ENCODE data around the gene RAD51AP1. TPM values are rescaled to one million over a fixed set of nuclear protein-coding genes. Genes with fewer than 3 reads are reported as not detected.
"Not testable (repeated sequence)": the region's sequence is repeated elsewhere in the genome, so short reads cannot be mapped to it uniquely, and the experiment has no call there.

Gene RAD51AP1
- total RNA-seq, result 10 to 100 TPM; 48.2 to 52.3 TPM

- Mint-ChIP-seq H3K36me3 (ENCODE audit: low read depth) (peaks cover 11% of the 10 kb centered on the region), H3K27me3 (no peaks in the 10 kb centered on the region), H3K9me3 (no peaks in the 10 kb centered on the region), H3K27ac (peak within 1 kb of the TSS; percentile 97), H3K4me1 (peaks cover 44% of the 10 kb centered on the region), H3K4me3 (peak within 1 kb of the TSS; percentile 99)
- DNase-seq, result peak; percentile 97
- ChIA-PET CTCF (no interaction called here), POLR2A (no interaction called here)
Observed at GRCh38 chr12:4538207-4539160, at the start of gene RAD51AP1. Gene RAD51AP1, plus strand, starts transcription at chr12:4538890. Its CDS starts 50 bp downstream, at chr12:4538940.

DNA sequence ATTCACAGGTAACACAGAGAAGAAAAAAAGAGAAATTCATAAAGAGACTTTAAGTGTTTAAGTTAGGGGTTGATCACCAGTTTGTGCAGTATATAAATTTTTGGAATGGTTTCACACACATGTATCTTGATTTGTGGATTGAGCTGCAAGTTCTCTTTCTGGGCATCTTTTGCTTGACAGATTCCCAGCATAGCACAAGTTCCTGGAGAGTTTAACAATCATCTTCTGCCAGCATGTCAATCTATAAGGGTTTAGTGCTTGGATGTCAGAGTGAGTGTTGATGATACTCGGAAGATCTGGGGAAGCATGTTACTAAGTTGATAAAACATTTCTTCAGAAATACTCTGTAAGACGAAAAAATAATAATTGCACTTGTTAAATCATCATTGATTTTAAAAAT lies 49.1 kb upstream of the RAD51AP1 start:
- peaks cover 2% of the 10 kb centered on the region for H3K4me1 Mint-ChIP-seq
- DNase-seq, result no peak
- H3K36me3 Mint-ChIP-seq (ENCODE audit: low read depth), result peaks cover 24% of the 10 kb centered on the region
- no peak overlapping the region for H3K4me3 Mint-ChIP-seq
- no peaks in the 10 kb centered on the region for H3K9me3 Mint-ChIP-seq
- H3K27ac Mint-ChIP-seq, result no peak overlapping the region
- ChIA-PET CTCF (no interaction called here), POLR2A (no interaction called here)
- H3K27me3 Mint-ChIP-seq, result no peaks in the 10 kb centered on the region

DNA sequence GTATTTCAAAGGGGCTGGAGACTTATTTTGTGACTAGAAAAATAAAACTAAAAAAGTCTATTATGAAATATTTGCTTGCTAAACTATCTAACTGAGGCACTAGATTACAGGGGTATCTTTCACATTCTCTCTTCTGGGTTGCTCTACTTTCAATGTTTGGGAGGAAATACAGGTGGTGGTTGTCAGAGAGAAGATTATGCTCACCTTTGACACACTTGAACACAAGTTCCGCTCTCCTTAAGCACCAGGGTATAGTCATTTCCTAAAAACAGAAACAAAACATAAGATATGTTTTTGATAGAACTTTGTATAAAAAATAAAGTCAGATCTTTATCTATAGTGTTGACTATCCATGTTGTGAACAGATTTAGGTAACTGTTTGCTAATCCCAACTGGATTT lies 47.7 kb upstream of the RAD51AP1 start:
- H3K9me3 Mint-ChIP-seq, result no peaks in the 10 kb centered on the region
- peaks cover 2% of the 10 kb centered on the region for H3K4me1 Mint-ChIP-seq
- no peak overlapping the region for H3K27ac Mint-ChIP-seq
- no peak for DNase-seq
- H3K4me3 Mint-ChIP-seq, result no peak overlapping the region
- peaks cover 24% of the 10 kb centered on the region for H3K36me3 Mint-ChIP-seq (ENCODE audit: low read depth)
- ChIA-PET POLR2A (no interaction called here), CTCF (no interaction called here)
- no peaks in the 10 kb centered on the region for H3K27me3 Mint-ChIP-seq

DNA sequence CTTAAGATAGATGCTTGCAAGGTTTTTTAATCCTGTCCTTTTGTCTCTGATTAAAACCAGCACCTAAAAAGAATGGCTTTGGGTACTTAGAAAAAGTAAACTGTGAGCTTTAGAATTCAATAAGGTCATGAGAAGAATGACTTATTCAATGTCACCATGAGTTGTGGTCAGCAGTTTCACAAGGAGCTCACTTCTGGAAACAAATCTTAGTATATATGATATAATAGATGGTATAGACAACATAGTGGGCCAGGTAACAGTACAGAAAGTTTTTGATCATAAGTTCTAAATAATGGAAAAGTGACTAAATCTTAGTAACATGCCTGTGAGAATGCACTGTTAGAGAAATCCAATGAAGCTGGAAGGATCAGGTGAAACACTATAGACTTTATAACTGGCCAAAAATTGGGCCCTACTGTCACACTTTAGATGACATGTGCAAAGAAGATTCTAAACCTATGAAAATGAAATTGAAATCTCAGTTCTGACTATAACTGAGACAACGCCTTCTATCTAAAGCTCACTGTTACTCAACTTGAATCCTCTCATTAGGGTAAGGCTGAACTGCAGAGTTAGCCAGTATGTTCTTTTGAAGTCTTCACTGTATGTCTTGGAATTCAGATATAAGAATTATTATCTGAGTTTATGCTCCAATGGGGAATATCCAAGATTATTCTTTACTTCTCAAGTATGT lies 42.4 kb upstream of the RAD51AP1 start:
- CTCF ChIA-PET, result interaction anchor here (0.8 to 1.3 kb wide), 6 partner anchors 11 to 613 kb away, joined by 3 to 4 read pairs (median 3); no protein-coding TSS in a partner anchor
- DNase-seq, result no peak
- no peaks in the 10 kb centered on the region for H3K27me3 Mint-ChIP-seq
- H3K27ac Mint-ChIP-seq, result no peak overlapping the region
- no peak overlapping the region for H3K4me3 Mint-ChIP-seq
- H3K36me3 Mint-ChIP-seq (ENCODE audit: low read depth), result peaks cover 49% of the 10 kb centered on the region
- POLR2A ChIA-PET, result no interaction called here
- peaks cover 17% of the 10 kb centered on the region for H3K4me1 Mint-ChIP-seq
- H3K9me3 Mint-ChIP-seq, result no peaks in the 10 kb centered on the region

DNA sequence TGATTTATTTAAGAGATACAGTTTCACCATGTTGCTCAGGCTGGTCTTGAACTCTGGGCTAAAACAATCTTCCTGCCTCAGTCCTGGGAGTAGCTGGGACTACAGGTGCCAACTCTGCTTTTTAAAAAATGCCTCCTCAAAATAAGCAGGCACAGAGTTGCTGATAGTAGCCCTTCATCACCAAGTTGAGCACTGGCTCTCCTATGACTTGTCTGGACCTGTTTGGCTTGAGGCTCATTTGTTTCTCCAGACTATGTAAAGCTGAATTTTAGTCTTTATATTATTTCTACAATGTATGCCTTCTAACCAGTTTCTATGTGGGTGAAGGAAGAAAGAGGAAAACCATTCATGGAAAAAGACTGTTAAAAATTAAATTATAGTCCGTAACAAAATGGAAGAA lies 39.5 kb upstream of the RAD51AP1 start:
- H3K4me1 Mint-ChIP-seq, result peaks cover 18% of the 10 kb centered on the region
- CTCF ChIA-PET, result interaction anchor here (1.0 kb wide), 1 partner anchor 32 kb away, joined by 3 read pairs; no protein-coding TSS in a partner anchor
- H3K36me3 Mint-ChIP-seq (ENCODE audit: low read depth), result peaks cover 66% of the 10 kb centered on the region
- no peaks in the 10 kb centered on the region for H3K9me3 Mint-ChIP-seq
- DNase-seq, result no peak
- POLR2A ChIA-PET, result no interaction called here
- H3K27ac Mint-ChIP-seq, result no peak overlapping the region
- no peaks in the 10 kb centered on the region for H3K27me3 Mint-ChIP-seq
- H3K4me3 Mint-ChIP-seq, result no peak overlapping the region

DNA sequence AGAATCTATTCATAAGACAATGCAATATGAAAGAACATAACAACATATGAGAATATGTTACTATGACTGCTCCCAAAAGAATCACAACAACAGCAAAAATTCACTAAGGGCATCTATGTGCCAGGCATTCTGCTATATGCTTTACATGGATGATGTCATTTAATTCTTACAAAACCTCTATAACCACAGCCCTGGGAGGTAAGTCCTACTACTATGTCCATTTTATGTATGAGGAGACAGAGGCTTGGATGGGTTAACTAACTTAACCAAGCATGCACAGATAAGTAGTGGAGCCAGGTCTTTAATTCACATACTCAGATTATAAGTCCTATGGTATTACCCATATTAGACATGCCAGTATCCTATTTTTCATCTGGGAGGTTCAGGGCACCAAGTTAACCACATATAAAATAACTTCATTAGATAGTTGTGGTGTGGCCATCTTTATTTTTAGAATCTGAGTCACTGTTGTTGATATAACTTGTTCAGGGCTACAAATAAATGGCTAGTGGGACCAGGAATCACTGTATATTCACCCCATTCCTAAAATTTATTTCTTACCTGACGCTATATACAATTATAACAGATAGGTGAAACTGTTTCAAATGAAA lies 33.2 kb upstream of the RAD51AP1 start:
- Mint-ChIP-seq H3K27ac (no peak overlapping the region), H3K27me3 (no peaks in the 10 kb centered on the region), H3K4me3 (no peak overlapping the region), H3K9me3 (no peaks in the 10 kb centered on the region), H3K4me1 (peaks cover 32% of the 10 kb centered on the region), H3K36me3 (ENCODE audit: low read depth) (peaks cover 41% of the 10 kb centered on the region)
- no peak for DNase-seq
- POLR2A ChIA-PET, result no interaction called here
- CTCF ChIA-PET, result no interaction called here

DNA sequence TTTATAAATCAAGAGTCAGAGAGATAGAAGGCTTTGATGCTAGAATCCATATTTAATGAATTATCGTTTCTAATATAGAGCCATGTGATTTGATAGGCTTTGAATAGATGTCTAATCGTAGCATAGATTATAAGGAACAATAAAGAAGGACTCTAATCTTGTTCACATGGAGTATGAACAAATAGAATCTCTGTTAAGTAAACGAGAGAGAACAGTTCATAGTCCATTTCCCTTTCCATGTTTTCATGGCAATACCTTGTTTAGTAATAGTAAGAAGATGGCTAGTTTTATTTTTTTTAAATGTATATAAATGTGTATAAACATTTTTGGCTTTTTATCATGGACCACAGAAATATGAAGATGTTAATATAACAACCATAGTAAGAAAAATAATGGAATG lies 32.3 kb upstream of the RAD51AP1 start:
- H3K27me3 Mint-ChIP-seq, result no peaks in the 10 kb centered on the region
- peaks cover 32% of the 10 kb centered on the region for H3K4me1 Mint-ChIP-seq
- no peak for DNase-seq
- peak overlapping the region; percentile 62 for H3K4me3 Mint-ChIP-seq
- H3K9me3 Mint-ChIP-seq, result no peaks in the 10 kb centered on the region
- peaks cover 36% of the 10 kb centered on the region for H3K36me3 Mint-ChIP-seq (ENCODE audit: low read depth)
- ChIA-PET CTCF (no interaction called here), POLR2A (no interaction called here)
- H3K27ac Mint-ChIP-seq, result peak overlapping the region; percentile 88

GRCh38 chr12:4506870-4507269 lies 31.8 kb upstream of the RAD51AP1 start:
- peak; percentile 62 for DNase-seq
- CTCF ChIA-PET, result no interaction called here

DNA sequence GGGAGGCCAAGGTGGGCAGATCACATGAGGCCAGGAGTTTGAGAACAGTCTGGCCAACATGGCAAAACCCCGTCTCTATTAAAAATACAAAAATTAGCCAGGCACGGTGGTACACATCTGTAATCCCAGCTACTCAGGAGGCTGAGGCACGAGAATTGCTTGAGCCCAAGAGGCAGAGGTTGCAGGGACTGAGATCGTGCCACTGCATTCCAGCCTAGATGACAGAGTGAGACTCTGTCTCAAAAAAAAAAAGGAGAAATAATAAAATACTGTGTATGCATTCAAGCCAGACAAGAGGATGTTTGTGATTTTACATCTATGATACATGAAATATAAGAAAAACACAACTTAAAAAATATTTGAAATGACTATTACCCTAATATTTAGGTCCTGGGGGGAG lies 30.2 kb upstream of the RAD51AP1 start:
- H3K36me3 Mint-ChIP-seq (ENCODE audit: low read depth), result peaks cover 23% of the 10 kb centered on the region
- H3K4me1 Mint-ChIP-seq, result peaks cover 32% of the 10 kb centered on the region
- H3K27me3 Mint-ChIP-seq, DNase-seq, POLR2A ChIA-PET, H3K9me3 Mint-ChIP-seq: not testable (repeated sequence)
- peak overlapping the region; percentile 62 for H3K4me3 Mint-ChIP-seq
- CTCF ChIA-PET, result interaction anchor here (1.2 kb wide), 1 partner anchor 99 kb away, joined by 5 read pairs; no protein-coding TSS in a partner anchor
- H3K27ac Mint-ChIP-seq, result peak overlapping the region; percentile 88

More at GRCh38 chr12:4506870-4507269, 31.8 kb upstream of the RAD51AP1 start:
- Mint-ChIP-seq H3K27me3 (no peaks in the 10 kb centered on the region), H3K27ac (peak overlapping the region; percentile 88), H3K4me1 (peaks cover 32% of the 10 kb centered on the region), H3K4me3 (peak overlapping the region; percentile 62), H3K9me3 (no peaks in the 10 kb centered on the region), H3K36me3 (ENCODE audit: low read depth) (peaks cover 34% of the 10 kb centered on the region)
- POLR2A ChIA-PET, result no interaction called here

DNA sequence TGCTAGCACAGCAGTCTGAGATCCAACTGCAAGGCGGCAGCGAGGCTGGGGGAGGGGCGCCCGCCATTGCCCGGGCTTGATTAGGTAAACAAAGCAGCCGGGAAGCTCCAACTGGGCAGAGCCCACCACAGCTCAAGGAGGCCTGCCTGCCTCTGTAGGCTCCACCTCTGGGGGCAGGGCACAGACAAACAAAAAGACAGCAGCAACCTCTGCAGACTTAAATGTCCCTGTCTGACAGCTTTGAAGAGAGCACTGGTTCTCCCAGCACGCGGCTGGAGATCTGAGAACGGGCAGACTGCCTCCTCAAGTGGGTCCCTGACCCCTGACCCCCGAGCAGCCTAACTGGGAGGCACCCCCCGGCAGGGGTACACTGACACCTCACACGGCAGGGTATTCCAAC lies 29.4 kb upstream of the RAD51AP1 start:
- POLR2A ChIA-PET, H3K4me3 Mint-ChIP-seq, H3K27me3 Mint-ChIP-seq, DNase-seq, H3K9me3 Mint-ChIP-seq, H3K27ac Mint-ChIP-seq: not testable (repeated sequence)
- peaks cover 16% of the 10 kb centered on the region for H3K36me3 Mint-ChIP-seq (ENCODE audit: low read depth)
- H3K4me1 Mint-ChIP-seq, result peaks cover 30% of the 10 kb centered on the region
- CTCF ChIA-PET, result interaction anchor here (1.2 kb wide), 1 partner anchor 99 kb away, joined by 5 read pairs; no protein-coding TSS in a partner anchor

- CTCF ChIA-PET, result no interaction called here
- no peaks in the 10 kb centered on the region for H3K9me3 Mint-ChIP-seq
- H3K4me1 Mint-ChIP-seq, result no peaks in the 10 kb centered on the region
- no peaks in the 10 kb centered on the region for H3K27me3 Mint-ChIP-seq
- no peak overlapping the region for H3K4me3 Mint-ChIP-seq
- no peak overlapping the region for H3K27ac Mint-ChIP-seq
- POLR2A ChIA-PET, result no interaction called here
- peaks cover 40% of the 10 kb centered on the region for H3K36me3 Mint-ChIP-seq (ENCODE audit: low read depth)
- DNase-seq, result no peak
Observed at GRCh38 chr12:4518106-4518728, 20.5 kb upstream of the RAD51AP1 start.

DNA sequence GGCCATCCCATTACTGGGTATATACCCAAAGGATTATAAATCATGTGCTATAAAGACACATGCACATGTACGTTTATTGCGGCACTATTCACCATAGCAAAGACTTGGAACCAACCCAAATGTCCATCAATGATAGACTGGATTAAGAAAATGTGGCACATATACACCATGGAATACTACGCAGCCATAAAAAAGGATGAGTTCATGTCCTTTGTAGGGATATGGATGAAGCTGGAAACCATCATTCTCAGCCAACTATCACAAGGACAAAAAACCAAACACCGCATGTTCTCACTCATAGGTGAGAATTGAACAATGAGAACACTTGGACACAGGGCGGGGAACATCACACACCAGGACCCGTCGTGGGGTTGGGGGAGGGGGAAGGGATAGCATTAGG lies 15.2 kb upstream of the RAD51AP1 start:
- H3K4me1 Mint-ChIP-seq, H3K9me3 Mint-ChIP-seq, H3K27me3 Mint-ChIP-seq, POLR2A ChIA-PET, H3K4me3 Mint-ChIP-seq, H3K27ac Mint-ChIP-seq, DNase-seq, CTCF ChIA-PET: not testable (repeated sequence)
- H3K36me3 Mint-ChIP-seq (ENCODE audit: low read depth), result peaks cover 41% of the 10 kb centered on the region
